22Rv1 (cell line): ENCODE measurements around the gene SPTBN1.

ENCODE experiments used
- CTCF ChIP-seq: fragments of 450-650 bp; IDR thresholded peaks from 2 replicates; pipeline ENCODE4 v1.5.1; 2017; ENCODE audit warnings: mild to moderate bottlenecking
- ZFX ChIP-seq: fragments of 450-650 bp; IDR thresholded peaks from 2 replicates; pipeline ENCODE4 v1.6.1; 2017; ENCODE audit warnings: antibody characterized with exemption, borderline replicate concordance

- no peak for TF ChIP-seq ZFX
- TF ChIP-seq CTCF, result no peak
These were observed 26.1 kb upstream of the SPTBN1 start for GRCh38 chr2:54429811-54430551.
